Stimulated activated CD8-positive, alpha-beta memory T cell treated with anti-CD3 and anti-CD28 coated beads, Interleukin-4, amount 100 ng/mL, for 4 hours (primary cell): Measurements from ENCODE around the gene PRMT6.
"Not testable (repeated sequence)": the region's sequence is repeated elsewhere in the genome, so short reads cannot be mapped to it uniquely, and the experiment has no call there.

ENCODE experiments used
- DNase-seq, 2 donors: peaks; one replicate each; pipeline ENCODE4 v3.0.0-alpha.2; 2020; ENCODE audit warnings: low read depth in 2 of 2, low spot score in 1 of 2

Gene PRMT6

GRCh38 chr1:107093395-107093794 is 36.9 kb downstream of the PRMT6 start:
- DNase-seq: not testable (repeated sequence)

- no peak for DNase-seq
Observed at GRCh38 chr1:107095647-107096046, 39.2 kb downstream of the PRMT6 start.

GRCh38 chr1:107096690-107097089 is 40.2 kb downstream of the PRMT6 start:
- DNase-seq: no peak

- no peak for DNase-seq
Observed at GRCh38 chr1:107098961-107099360, 42.5 kb downstream of the PRMT6 start.

GRCh38 chr1:107100331-107100984 is 44.0 kb downstream of the PRMT6 start:
- DNase-seq: no peak

GRCh38 chr1:107105914-107106313 is 49.4 kb downstream of the PRMT6 start:
- no peak for DNase-seq
